Measurements from ENCODE around the gene FOXN1. TPM values are rescaled to one million over a fixed set of nuclear protein-coding genes. Genes with fewer than 3 reads are reported as not detected.

Gene FOXN1
- total RNA-seq, 1 experiment from 2014 or later = not detected

DNA sequence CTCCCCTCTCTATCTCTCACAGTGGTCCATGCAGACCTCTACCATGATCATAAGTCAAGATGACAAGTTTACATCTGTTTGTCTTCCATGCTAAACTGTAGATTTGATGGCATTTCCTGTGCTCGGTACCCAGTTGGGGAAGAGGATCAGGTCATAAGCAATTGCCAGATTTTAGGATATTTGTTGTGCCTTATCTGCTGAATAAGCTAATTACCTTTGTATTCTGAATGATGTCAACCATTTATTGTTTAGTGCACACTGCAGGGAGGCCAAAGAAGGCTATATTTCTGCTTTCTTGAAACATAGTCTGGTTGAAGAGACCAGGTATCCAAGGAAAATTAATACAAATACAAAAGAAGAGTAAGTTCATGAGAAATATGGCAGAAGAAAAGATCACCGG is 76.4 kb downstream of the FOXN1 start (continued):
- TF ChIP-seq ZNF532 (CRISPR knock-in tag; IDR thresholded peaks at IDR 0.05; ENCODE audit: borderline replicate concordance) (no peak), E2F5 (CRISPR knock-in tag; IDR thresholded peaks at IDR 0.05) (no peak), ELF4 (CRISPR knock-in tag; IDR thresholded peaks at IDR 0.05; ENCODE audit: low read depth) (no peak), HMGXB4 (CRISPR knock-in tag; IDR thresholded peaks at IDR 0.05) (no peak), TEAD4 (CRISPR knock-in tag; IDR thresholded peaks at IDR 0.05) (no peak)
- TF ChIP-seq, protein P1, sequence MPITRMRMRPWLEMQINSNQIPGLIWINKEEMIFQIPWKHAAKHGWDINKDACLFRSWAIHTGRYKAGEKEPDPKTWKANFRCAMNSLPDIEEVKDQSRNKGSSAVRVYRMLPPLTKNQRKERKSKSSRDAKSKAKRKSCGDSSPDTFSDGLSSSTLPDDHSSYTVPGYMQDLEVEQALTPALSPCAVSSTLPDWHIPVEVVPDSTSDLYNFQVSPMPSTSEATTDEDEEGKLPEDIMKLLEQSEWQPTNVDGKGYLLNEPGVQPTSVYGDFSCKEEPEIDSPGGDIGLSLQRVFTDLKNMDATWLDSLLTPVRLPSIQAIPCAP (CRISPR knock-in tag; IDR thresholded peaks at IDR 0.05) = no peak

DNA sequence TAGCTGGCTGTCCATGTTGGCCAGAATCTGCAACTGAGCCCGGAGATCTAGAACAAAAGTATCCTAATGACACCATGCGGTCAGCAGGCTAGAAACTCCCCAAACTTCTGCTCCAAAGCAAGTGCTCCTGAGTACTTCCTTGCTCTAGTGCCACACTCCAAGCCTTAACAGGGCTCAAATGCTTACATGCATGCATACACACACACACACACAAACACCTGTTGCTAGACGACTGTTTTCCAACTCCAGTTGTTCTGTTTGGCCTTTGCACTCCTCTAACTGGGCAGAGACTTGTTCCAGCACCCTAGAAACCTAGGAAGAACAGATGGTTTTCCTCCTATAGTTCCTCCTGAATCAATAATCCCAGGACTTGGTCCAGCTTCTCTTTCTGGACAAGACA is 78.3 kb downstream of the FOXN1 start:
- H3K4me1 Mint-ChIP-seq = no peaks in the 10 kb centered on the region
- H3K9me3 Mint-ChIP-seq = no peaks in the 10 kb centered on the region
- no peaks in the 10 kb centered on the region for H3K27me3 Mint-ChIP-seq (ENCODE audit: low read depth)
- H3K36me3 Mint-ChIP-seq = peaks cover 28% of the 10 kb centered on the region
- TF ChIP-seq TEAD4 (CRISPR knock-in tag; IDR thresholded peaks at IDR 0.05) (no peak), ZNF396 (CRISPR knock-in tag; IDR thresholded peaks at IDR 0.05; ENCODE audit: borderline replicate concordance) (no peak), CTCF (IDR thresholded peaks at IDR 0.05) (no peak)
- TF ChIP-seq, protein P2, sequence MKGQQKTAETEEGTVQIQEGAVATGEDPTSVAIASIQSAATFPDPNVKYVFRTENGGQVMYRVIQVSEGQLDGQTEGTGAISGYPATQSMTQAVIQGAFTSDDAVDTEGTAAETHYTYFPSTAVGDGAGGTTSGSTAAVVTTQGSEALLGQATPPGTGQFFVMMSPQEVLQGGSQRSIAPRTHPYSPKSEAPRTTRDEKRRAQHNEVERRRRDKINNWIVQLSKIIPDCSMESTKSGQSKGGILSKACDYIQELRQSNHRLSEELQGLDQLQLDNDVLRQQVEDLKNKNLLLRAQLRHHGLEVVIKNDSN (CRISPR knock-in tag; IDR thresholded peaks at IDR 0.05) = no peak
- DNase-seq (ENCODE audit: low spot score) (no peak), ATAC-seq (no peak)
- ChIA-PET CTCF (no interaction called here), POLR2A (no interaction called here)
- no peak overlapping the region for H3K4me3 Mint-ChIP-seq
- no peak overlapping the region for H3K27ac Mint-ChIP-seq

DNA sequence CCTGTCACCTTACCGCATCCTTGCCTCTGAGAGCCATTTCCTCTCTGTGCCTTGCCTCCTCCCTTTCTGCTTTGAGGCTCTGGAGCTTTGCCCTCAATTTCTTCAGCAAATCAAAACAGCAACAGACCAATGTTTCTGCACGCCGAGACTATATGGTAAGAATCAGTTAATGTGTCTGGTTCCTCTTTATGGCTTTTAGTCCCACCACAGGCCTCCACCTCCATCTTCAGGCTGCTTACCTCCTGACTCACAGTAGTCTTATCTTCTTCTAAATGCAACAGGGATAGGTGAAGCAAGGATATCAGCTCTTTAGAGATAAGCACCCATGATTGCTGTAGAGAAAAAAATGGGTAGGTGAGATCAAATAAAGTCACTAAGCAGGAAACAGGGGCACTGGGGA is 79.7 kb downstream of the FOXN1 start:
- ATAC-seq = no peak
- Mint-ChIP-seq H3K4me3 (no peak overlapping the region), H3K27me3 (ENCODE audit: low read depth) (no peaks in the 10 kb centered on the region), H3K27ac (no peak overlapping the region), H3K36me3 (peaks cover 20% of the 10 kb centered on the region), H3K4me1 (no peaks in the 10 kb centered on the region), H3K9me3 (no peaks in the 10 kb centered on the region)
- TF ChIP-seq NFYB (CRISPR knock-in tag; conservative IDR thresholded peaks at IDR 0.05; ENCODE audit: low read depth) (no peak), NR2C2 (CRISPR knock-in tag; IDR thresholded peaks at IDR 0.05) (no peak), FOXK1 (CRISPR knock-in tag; IDR thresholded peaks at IDR 0.05) (no peak), ZNF512 (CRISPR knock-in tag; IDR thresholded peaks at IDR 0.05; ENCODE audit: borderline replicate concordance) (no peak), NR1H2 (CRISPR knock-in tag; IDR thresholded peaks at IDR 0.05) (no peak), ZNF232 (CRISPR knock-in tag; IDR thresholded peaks at IDR 0.05) (no peak), ETV6 (CRISPR knock-in tag; IDR thresholded peaks at IDR 0.05) (no peak), RORB (CRISPR knock-in tag; IDR thresholded peaks at IDR 0.05) (no peak), TEAD1 (CRISPR knock-in tag; IDR thresholded peaks at IDR 0.05) (no peak), IRF2 (CRISPR knock-in tag; IDR thresholded peaks at IDR 0.05; ENCODE audit: borderline replicate concordance, low read depth) (no peak), TEAD4 (CRISPR knock-in tag; IDR thresholded peaks at IDR 0.05) (no peak), GRHL2 (CRISPR knock-in tag; IDR thresholded peaks at IDR 0.05; ENCODE audit: insufficient replicate concordance, severe bottlenecking) (no peak)
- ChIA-PET POLR2A (no interaction called here), CTCF (no interaction called here)
- DNase-seq (ENCODE audit: low spot score) = no peak

All from WTC11 (cell line).